HFF-Myc (cell line): ENCODE measurements around the gene CREG1.

Experiments
- DNase-seq: peaks from one replicate; pipeline ENCODE4 v3.0.0-alpha.2; 2011; ENCODE audit warnings: low read depth; ENCODE audit errors: extremely low read depth
- H3K4me3 ChIP-seq: replicated peaks from 2 replicates; pipeline ENCODE4 v1.5.1; 2011; ENCODE audit warnings: low read depth, mild to moderate bottlenecking, control low read depth, low read length
- CTCF ChIP-seq: IDR thresholded peaks from 2 replicates; pipeline ENCODE4 v1.5.1; 2012; ENCODE audit warnings: mild to moderate bottlenecking, low read depth, low read length, control low read depth; ENCODE audit errors: missing control alignments

CREG1 gene

GRCh38 chr1:167515461-167515860 lies 38.1 kb downstream of the CREG1 start:
- no peak for DNase-seq
- H3K4me3 ChIP-seq = no peak overlapping the region
- no peak for TF ChIP-seq CTCF

DNA sequence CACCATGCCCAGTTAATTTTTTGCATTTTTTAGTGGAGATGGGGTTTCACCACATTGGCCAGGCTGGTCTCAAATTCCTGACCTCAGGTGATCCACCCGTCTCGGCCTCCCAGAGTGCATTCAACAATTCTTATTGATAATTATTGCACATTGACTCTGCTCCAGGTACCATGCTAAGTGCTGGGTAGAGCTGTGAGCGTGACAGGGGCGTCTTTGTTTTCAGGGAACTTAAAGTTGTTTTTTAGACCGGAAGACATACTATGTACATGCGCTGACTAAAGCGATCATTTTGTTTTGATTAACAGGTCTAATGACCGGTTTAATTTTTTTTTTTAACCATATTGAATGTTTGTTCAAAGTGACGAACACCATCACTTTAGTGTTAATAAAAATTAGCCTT lies 39.3 kb downstream of the CREG1 start:
- DNase-seq = no peak
- TF ChIP-seq CTCF = no peak
- no peak overlapping the region for H3K4me3 ChIP-seq

DNA sequence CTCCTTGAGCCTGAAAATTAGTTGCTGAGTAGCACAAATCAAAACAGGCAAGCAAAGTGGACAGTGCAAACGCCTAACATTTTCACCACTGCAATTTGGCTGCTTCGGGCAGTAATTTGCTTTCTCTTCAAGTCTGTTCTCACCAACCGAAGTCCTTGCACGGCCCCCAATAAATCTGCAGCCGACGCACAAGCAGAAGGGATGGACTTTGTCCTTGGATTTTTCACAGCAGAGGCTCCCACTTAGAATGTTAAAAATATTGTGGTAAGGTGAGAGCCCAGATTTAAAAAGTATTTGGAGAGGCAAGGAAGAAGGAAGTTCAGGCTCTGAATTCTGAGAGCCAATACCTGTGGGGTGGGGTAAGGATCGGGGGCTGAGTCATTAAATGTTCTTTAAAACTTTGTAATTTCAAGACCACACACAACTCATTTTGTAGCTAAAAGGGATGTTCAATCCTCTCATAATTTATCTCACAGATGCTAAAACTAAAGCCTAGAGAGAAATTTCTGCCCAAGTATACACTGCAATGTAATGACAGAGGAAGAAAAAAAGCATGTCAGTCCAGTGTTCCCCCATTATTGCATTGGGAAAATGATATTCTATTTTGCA lies 41.4 kb downstream of the CREG1 start:
- DNase-seq = no peak
- no peak for TF ChIP-seq CTCF
- no peak overlapping the region for H3K4me3 ChIP-seq

DNA sequence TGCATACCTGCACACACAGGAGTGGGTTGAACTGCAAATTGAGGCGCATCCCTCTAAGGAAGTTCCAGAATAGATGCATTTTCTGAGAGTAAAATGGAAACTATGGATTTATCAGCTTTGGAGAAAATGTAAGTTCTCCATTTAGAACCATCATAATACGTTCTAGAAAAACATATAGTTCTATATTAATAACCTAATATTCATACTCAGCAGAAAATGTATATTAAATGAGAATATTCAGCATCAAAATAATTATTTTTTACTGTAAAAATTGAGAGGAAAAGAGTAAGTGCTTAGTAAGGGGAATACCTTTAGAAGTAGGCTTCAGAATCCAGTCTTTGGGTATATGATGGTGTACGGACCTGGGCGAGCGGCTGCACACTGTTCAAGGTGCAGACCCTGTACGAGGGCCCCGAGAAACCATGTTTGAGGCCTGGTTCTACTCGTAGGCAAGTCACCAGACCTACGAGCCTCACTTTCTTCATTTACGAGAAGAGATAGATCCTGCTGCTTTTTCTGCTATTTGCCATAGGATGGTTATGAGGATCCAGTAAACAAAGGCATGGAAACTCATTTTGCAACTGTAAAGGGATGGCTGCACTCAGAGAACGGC lies 42.1 kb downstream of the CREG1 start:
- TF ChIP-seq CTCF = no peak
- no peak for DNase-seq
- H3K4me3 ChIP-seq = no peak overlapping the region

DNA sequence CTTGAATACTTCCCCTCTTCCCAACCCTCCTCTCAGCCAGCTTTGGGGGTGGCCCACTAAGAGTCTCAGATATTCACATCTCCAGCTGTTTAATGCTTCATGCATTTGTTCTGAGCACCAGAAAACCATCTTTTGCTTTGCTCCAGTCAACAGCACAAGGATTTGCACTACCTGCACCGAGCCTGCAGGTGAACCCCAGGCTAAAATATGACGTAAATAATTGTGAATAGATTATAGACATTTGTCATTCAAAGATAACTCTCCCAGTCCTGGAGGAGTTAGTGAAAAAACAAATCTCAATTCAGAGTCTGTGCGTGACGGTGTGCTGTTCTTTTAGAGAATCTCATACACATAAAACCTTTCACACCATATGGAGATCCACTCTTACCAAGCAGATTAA lies 42.7 kb downstream of the CREG1 start:
- no peak for TF ChIP-seq CTCF
- H3K4me3 ChIP-seq = no peak overlapping the region
- DNase-seq = no peak

DNA sequence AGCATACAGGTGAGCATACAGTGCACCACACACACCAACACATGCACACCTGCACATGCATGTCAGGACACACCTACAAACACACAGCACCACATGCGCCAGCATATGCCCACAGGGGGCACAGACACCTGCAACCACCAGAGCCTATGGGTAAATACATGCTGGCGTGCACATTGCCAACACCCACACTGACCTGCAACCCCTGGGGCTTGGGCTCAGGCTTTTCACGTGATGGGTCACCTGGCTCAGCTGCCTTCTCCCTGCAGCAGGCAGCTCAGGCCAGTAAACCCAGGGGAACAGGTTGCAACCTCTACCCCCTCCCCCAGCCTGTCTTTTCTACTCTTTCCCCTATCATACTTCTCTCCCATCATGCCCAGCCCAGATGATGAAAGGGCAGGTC lies 43.3 kb downstream of the CREG1 start:
- no peak for TF ChIP-seq CTCF
- H3K4me3 ChIP-seq = no peak overlapping the region

DNA sequence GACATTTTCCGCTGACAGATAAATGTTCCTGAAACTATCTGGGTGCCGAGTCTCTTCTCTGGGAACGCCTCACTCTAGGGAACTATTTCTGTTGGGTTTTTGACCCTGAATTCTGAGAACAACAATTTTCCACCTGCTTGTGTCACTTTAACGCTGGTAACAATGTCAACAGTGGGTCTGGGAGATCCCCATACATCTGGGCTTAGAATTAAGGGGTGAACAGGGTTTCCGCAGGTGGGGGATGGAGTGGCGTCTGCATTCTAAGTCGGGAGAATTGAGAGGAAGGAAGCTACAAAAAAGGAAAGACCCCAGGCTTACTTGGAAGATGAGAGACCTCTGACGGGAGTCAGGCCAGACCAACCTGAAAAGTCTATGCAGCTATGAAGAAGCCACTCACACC lies 44.0 kb downstream of the CREG1 start:
- no peak for TF ChIP-seq CTCF
- no peak for DNase-seq
- H3K4me3 ChIP-seq = no peak overlapping the region

More for the DNA sequence above, 43.3 kb downstream of the CREG1 start:
- no peak for DNase-seq
